Nephron progenitor cell (in vitro differentiated cells): ENCODE measurements around the gene RFXAP.

Experiments used
- DNase-seq: peaks from one replicate; pipeline ENCODE4 v3.0.0; 2021
- H3K27ac Mint-ChIP-seq: 2 replicates; pipeline ENCODE4 v1.8.0; 2021; ENCODE audit warnings: mild to moderate bottlenecking, moderate library complexity, mixed read lengths
- H3K27me3 Mint-ChIP-seq: 2 replicates; pipeline ENCODE4 v1.8.0; 2021; ENCODE audit warnings: mild to moderate bottlenecking, low read depth, mixed read lengths; ENCODE audit not compliant: poor library complexity
- H3K36me3 Mint-ChIP-seq: 2 replicates; pipeline ENCODE4 v1.8.0; 2021; ENCODE audit warnings: low read depth, mixed read lengths
- H3K4me1 Mint-ChIP-seq: 2 replicates; pipeline ENCODE4 v1.8.0; 2021; ENCODE audit warnings: mixed read lengths
- H3K4me3 Mint-ChIP-seq: 2 replicates; pipeline ENCODE4 v1.8.0; 2021; ENCODE audit warnings: mild to moderate bottlenecking, moderate library complexity, mixed read lengths
- H3K9me3 Mint-ChIP-seq: 2 replicates; pipeline ENCODE4 v1.8.0; 2021; ENCODE audit warnings: mild to moderate bottlenecking, moderate library complexity, mixed read lengths
- TF ChIP-seq, protein P1 (sequence below): fragments of 200-600 bp; sonication (generic); IDR thresholded peaks from 2 replicates; pipeline ENCODE4 v1.5.0; 2021; ENCODE audit warnings: antibody characterized with exemption

RFXAP gene

DNA sequence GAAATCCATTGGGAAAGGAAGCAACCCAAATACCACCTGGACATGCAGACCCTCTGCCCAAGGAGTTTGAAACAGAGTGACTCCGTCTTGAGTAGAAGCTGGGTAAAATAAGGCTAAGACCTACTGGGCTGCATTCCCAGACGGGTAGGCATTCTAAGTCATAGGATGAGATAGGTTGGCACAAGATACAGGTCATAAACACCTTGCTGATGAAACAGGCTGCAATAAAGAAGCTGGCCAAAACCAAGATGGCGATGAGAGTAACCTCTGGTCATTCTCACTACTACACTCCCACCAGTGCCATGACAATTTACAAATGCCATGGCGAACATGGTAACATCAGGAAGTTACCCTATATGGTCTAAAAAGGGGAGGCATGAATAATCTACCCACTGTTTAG lies 40.2 kb downstream of the RFXAP start:
- Mint-ChIP-seq H3K4me3 (no peak overlapping the region), H3K9me3 (no peaks in the 10 kb centered on the region), H3K4me1 (no peaks in the 10 kb centered on the region), H3K27ac (no peak overlapping the region), H3K36me3 (peaks cover 6% of the 10 kb centered on the region), H3K27me3 (peaks cover 4% of the 10 kb centered on the region)
- no peak for DNase-seq
- TF ChIP-seq, protein P1, sequence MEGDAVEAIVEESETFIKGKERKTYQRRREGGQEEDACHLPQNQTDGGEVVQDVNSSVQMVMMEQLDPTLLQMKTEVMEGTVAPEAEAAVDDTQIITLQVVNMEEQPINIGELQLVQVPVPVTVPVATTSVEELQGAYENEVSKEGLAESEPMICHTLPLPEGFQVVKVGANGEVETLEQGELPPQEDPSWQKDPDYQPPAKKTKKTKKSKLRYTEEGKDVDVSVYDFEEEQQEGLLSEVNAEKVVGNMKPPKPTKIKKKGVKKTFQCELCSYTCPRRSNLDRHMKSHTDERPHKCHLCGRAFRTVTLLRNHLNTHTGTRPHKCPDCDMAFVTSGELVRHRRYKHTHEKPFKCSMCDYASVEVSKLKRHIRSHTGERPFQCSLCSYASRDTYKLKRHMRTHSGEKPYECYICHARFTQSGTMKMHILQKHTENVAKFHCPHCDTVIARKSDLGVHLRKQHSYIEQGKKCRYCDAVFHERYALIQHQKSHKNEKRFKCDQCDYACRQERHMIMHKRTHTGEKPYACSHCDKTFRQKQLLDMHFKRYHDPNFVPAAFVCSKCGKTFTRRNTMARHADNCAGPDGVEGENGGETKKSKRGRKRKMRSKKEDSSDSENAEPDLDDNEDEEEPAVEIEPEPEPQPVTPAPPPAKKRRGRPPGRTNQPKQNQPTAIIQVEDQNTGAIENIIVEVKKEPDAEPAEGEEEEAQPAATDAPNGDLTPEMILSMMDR: no peak

DNA sequence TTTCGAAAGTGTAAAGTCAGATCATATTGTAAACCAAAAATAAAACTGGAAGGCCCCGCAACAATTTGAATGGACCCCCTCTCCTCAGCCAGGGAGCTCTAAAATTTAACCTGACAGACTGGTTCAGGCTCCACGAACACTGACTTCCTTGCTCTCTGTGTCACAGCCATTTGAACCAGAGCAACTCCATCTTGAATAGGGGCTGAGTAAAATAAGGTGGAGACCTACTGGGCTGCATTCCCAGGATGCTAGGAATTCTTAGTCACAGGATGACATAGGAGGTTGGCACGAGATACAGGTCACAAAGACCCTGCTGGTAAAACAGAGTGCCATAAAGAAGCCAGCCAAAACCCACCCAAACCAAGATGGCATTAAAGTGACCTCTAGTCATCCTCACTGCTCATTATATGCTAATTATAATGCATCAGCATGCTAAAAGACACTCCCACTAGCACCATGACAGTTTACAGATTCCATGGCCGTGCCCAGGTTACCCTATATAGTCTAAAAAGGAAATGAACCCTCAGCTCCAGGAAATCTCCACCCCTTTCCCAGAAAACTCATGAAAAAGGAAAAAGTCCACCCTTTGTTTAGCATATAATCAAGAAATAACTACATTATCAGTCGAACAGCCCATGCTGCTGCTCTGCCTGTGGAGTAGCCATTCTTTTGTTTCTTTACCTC lies 43.1 kb downstream of the RFXAP start:
- no peak overlapping the region for H3K27ac Mint-ChIP-seq
- TF ChIP-seq, protein P1: no peak
- no peak overlapping the region for H3K4me3 Mint-ChIP-seq
- no peaks in the 10 kb centered on the region for H3K4me1 Mint-ChIP-seq
- H3K9me3 Mint-ChIP-seq: no peaks in the 10 kb centered on the region
- DNase-seq: no peak
- H3K27me3 Mint-ChIP-seq: peaks cover 4% of the 10 kb centered on the region
- H3K36me3 Mint-ChIP-seq: peaks cover 19% of the 10 kb centered on the region

DNA sequence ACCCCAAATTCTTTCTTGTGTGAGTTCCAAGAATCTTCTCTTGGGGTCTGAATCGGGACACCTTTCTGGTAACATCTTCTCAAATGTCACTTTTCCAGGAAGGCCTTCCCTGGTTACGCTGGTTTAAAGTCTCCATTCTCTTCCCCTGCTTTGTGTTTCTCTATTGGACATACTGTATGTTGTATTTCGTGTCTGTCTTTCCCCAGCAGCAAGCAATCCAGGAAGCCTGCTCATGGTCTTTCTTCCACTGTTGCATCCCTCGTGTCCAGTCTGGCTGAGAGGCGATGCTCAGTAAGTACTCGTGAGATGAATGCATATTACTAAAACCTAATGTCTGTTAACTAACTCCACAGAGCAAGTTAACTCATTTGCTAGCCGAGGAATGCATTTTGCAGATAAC lies 43.7 kb downstream of the RFXAP start:
- Mint-ChIP-seq H3K4me3 (no peak overlapping the region), H3K9me3 (no peaks in the 10 kb centered on the region), H3K27me3 (peaks cover 4% of the 10 kb centered on the region), H3K36me3 (peaks cover 23% of the 10 kb centered on the region), H3K27ac (no peak overlapping the region), H3K4me1 (no peaks in the 10 kb centered on the region)
- DNase-seq: no peak
- TF ChIP-seq, protein P1: no peak

DNA sequence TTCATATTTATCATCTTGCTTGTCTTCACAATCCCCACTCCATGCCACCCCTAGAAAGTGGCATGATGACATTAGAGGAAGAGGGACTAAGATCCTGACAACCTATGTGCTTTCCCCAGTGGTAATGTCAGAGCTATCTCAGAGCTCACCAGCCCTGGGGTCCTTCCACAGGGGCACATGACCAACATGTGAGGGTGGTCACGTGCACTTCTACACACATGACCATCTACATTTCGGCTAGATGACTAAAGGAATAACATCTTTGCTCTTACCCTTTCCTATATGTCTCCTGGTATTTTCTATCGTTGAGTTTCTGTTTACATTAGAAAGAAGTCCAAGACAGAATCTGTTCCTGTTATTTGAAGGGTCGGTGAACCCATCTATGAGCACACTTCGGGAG lies 46.2 kb downstream of the RFXAP start:
- no peaks in the 10 kb centered on the region for H3K4me1 Mint-ChIP-seq
- DNase-seq: no peak
- H3K27ac Mint-ChIP-seq: no peak overlapping the region
- H3K27me3 Mint-ChIP-seq: no peaks in the 10 kb centered on the region
- no peak overlapping the region for H3K4me3 Mint-ChIP-seq
- TF ChIP-seq, protein P1: no peak
- peaks cover 28% of the 10 kb centered on the region for H3K36me3 Mint-ChIP-seq
- no peaks in the 10 kb centered on the region for H3K9me3 Mint-ChIP-seq

DNA sequence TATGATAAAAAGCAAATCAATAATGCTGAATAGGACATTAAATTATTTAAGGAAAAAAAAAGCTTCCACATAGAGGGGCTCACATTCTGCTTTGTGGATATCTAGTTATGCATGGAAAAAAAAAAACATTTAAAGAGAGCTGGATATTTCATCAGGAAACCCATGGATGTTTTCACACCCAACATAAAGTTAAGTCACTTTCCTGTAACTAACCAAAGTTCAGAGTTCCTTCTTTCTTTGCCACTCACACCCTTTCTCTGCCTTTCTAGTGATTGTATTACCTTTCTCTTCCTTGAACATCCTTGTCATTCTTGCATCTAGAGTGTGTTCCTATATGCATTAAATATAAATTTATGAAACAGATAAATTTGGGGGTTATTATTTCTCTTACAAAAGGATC lies 47.2 kb downstream of the RFXAP start:
- DNase-seq: no peak
- Mint-ChIP-seq H3K27me3 (no peaks in the 10 kb centered on the region), H3K4me1 (no peaks in the 10 kb centered on the region), H3K4me3 (no peak overlapping the region), H3K27ac (no peak overlapping the region), H3K36me3 (peaks cover 28% of the 10 kb centered on the region), H3K9me3 (no peaks in the 10 kb centered on the region)
- TF ChIP-seq, protein P1: no peak

DNA sequence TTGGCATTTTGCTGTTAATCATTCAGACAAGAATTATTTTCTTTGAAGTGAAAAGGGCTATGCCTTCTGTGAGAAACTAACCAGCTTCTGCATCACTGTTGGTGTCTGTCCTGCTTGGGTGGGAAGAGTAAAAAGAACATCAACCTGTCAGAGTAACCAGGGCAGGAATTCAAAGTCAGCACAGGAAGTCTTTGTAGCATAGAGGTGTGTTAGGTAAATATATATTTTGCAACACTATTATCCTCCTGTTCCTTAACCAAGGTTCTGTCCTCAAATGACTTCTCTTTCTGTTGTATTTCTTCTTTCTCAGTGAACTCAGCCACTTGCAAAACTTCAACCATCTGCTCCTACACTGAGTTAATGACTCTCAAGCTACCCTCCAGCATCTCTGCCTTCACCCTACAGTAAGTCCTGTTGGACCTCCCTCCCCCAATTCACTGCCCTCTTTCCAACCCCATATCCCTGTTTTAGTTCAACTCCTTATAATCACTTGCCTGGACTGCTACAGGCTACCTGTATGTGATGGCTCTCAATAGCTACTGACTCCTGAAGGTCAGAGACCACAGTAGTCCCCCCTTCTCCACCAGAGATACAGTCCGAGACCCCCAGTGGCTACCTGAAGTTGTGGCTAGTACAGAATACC lies 51.1 kb downstream of the RFXAP start:
- Mint-ChIP-seq H3K4me3 (no peak overlapping the region), H3K27me3 (peaks cover 3% of the 10 kb centered on the region), H3K9me3 (no peaks in the 10 kb centered on the region), H3K27ac (peak overlapping the region; percentile 5), H3K4me1 (peaks cover 12% of the 10 kb centered on the region), H3K36me3 (peaks cover 31% of the 10 kb centered on the region)
- TF ChIP-seq, protein P1: no peak
- no peak for DNase-seq
